HS-5 (cell line): ENCODE data around the gene HOXA3.

Experiments used
- DNase-seq: peaks from one replicate; pipeline ENCODE4 v3.0.0-alpha.2; 2012; ENCODE audit warnings: low read depth

HOXA3 gene

GRCh38 chr7:27154901-27155815, 2.8 kb upstream of the HOXA3 start:
- DNase-seq: no peak

- DNase-seq: no peak
Observed at GRCh38 chr7:27154369-27154768, 2.0 kb upstream of the HOXA3 start.

- DNase-seq: no peak
Observed at GRCh38 chr7:27153526-27153925, 1.1 kb upstream of the HOXA3 start.

DNA sequence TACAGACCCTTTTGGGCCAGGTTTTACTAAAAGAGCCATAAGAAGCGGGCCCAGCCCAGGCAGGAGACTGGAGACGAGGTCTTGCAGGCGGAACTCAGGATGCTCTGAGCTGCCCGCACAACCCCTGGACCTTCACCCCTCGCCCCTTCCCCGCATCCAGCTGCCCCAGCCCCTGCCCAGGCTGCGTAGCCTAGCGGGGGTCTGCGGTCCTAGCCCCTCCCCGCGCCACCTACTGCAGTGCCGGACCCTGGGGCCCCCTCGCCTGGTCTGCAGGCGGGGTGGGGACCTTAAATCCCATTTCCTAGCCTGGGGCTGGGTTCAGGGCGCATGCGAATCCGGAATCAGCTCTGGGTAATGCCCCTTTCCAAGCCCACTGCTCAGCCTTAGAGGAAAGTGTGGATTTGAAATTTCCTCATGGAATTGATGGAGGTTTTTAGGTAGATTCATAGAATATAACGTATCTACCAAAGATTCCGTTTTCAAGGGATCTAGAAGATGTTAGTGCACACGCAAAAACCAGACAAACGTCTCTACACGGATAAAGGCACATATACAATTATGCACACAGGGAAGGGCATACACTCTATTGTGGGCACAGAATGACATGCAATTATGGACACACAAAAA, 546 bp upstream of the HOXA3 start:
- no peak for DNase-seq

DNA sequence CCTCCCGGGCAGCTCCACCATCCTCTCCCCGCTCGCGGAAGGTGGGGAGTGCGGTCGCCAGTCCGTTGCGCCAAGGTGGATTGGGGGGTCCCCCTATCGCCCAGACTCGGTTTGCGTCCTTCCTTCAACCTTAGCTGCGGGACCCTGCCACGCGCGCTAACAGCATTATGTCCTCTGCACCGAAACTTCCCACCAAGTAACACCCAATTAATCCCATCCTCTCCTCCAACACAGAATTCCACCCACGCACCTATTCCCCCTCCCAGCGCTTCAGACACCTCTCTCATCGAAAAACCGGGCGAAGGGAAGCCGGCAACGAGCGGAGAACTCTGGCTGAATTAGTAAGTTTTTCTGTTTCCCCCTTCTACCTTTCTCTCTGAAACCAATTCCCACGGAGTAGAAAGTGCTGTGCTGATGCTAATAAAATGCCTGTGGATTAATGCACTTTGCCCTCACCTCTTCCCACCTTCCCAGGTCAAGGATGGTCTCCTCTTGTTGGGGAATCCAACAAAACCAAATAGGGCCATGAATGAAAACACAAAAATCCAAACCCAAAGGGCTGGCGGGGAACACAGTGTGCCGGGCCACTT, 947 bp downstream of the HOXA3 start:
- peak; percentile 28 for DNase-seq

DNA sequence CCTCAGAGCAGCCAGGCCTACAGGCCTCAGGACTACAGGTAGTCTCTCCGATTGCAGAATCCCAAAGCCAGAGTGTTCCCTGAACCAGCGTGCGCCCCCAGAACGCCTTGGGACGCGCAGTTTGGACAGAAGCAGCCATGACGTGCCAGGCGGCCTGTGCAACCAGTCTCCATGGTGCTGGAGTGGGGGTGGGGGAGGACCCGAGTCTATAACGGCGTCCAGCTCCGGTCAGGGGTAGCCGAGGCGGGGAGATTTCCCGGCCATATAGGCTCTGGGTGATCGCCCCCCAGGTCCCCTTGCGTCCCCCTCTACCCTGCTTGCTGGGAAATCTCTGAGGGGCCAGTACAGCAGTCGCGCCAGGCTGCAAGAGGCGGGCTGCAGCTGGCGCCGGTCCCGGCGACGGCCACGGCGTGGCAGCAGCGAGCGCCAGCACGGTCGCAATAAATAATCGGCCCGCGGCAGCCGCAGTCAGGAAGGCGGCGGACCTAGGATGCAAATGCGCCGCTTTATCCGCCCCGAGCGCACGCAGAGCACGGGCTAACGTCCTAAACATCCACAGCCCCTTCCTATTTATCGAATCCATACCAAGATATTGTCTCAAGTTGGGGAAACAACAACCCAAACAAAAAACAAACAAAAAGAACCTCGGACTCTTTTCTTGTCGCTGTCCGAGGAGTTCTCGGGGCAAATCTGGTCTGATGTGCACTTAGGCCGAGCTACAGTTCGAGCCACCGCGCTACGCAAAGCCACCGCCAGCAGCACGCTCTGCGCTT, 1.6 kb downstream of the HOXA3 start:
- DNase-seq: peak; percentile 74

- no peak for DNase-seq
Observed at GRCh38 chr7:27149842-27150567, 2.4 kb downstream of the HOXA3 start.

DNA sequence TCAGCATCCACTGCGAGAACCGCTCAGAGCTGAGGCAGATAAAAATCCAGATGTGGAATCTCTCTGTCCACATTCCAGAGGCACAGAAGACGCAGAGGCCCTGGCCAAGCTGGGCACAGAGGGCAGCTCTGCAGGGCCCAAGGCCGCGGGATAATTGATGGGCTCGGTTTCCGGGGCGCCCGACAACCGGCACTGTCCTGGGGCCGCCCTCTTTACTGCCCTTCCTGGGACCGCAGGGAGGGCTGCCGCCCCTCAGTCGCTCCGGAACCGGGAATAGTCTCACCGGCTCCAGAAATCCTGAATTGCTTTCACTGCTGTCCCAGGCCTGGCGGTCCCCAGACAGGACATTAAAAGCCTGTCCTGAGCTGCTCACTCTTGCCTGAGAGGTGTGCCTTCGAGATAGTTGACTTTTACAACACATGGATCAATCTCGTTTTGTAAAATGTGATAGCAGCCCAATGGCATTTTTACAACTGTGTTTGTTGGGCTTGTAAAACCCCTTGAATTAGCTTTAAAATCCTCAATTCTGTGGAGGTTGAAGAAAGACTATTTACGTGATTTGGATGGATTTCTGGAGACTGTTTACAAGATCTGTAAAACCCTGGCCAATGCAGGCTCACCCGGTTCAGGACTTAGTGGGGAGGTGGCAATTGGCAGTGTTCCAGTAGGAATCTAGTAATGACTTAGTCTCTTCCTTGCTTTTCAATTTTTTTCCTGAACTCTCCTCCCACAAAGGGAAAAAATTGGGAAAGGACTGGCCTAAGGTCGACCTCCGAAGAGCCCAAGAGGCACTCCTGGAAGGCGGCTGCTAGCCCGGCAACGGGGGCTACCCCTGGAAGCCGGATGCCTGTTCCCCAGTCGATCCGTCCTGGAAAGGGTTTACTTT, 3.4 kb downstream of the HOXA3 start:
- no peak for DNase-seq

- DNase-seq: no peak
Observed at GRCh38 chr7:27148031-27148755, 4.2 kb downstream of the HOXA3 start.

GRCh38 chr7:27147199-27148030, 5.0 kb downstream of the HOXA3 start, which contains the start of gene HOXA6:
HOXA6 (minus strand) TSS chr7:27147774; CDS start chr7:27147749, 25 bp downstream.
- no peak for DNase-seq

DNA sequence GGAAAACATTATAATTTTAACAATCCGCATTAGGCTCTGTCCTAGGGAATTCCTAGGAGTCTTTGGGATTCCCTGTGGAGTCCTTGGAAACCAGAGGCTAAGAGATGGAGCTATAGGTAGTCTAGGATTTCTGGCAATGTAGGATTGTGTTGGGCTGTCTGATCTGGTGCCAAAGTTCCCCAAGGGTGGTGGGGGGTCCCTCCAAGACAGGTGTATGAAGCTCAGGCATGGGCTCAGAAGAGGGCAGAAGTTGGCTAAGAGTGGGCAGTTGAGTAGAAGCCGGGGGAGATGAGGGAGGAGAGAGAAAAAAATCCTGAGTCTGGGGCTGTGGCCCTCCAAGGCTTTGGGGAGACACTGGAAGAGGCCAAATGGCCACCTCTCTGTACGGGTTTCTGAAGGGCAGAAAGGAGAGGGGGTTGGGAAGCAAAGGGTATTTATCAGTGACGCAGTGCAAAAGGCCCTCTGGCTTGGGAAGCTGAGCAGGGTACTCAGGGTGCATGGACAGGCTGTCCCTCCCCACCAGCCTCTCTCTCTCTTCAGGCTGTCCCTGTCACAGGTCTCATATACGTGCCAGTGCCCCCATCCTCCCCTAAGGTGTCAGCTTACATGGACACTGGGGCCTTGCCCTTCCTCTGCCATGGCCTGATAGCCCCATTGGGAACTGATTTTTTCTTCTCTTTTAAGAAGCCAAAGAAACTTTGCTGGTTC, 5.7 kb downstream of the HOXA3 start:
- DNase-seq: no peak

DNA sequence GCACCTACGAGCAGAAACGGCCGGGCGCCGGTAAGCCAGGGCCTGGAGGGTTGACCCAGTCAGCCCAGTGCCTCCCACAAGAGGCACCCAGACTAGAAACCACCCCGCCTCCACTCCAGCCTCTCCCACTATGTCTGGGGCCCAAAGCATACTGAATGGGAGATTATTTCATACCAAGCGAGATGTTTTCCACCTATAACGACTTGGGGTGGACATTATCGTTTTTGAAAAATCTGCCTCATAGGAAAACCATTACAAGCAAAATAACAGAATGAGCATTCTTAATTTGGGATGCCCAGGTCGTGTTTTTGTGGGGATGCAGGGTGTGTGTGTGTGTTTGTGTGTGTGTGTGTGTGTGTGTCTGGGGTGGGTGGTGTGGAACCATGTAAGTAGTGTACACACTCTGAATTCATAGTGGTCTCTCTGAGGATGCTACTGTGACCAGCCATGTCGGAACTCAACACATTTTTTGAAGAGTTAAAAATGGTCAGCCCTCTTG, 6.4 kb downstream of the HOXA3 start:
- no peak for DNase-seq

GRCh38 chr7:27145165-27145913, 7.0 kb downstream of the HOXA3 start:
- DNase-seq: no peak

GRCh38 chr7:27144781-27145164, 7.6 kb downstream of the HOXA3 start:
- no peak for DNase-seq

DNA sequence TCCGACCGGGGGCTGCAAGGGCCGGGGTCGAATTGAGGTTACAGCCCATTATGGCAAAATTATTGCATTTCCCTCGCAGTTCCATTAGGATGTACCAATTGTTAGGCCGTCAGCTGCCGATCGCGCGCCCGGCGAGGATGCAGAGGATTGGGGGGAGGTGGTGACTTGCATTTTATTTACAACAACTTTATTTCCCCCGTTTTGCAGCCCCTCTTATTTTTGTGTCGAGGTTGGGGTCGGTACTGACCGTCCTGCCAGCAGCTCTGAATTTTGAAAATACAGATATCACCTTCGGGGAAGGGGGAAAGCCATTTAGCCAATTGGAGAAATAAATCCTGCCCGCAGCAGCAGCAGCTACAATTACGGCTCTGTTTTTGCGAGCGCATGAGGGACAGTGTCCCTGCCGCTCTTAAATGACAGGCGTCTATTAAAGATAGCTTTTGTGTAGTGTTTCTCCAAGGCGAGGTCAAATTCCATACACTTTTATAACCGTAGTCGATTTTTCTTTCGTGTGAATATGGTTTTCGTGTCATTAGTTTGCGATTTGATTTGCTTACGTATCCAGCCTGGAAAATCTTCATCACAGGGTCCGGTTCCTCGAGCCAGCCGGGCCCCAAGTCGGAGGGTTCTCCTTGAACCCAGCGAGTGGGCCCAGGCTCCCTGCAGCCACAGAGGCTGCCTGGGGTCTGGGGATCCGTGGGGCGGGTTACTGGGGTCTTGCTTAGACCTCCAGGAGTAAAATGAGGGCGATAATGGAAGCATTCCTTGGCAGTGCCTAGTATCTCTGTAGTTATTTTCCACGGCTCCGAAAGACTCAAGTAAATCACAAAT, 8.2 kb downstream of the HOXA3 start:
- no peak for DNase-seq
